Stimulated activated CD8-positive, alpha-beta memory T cell treated with anti-CD3 and anti-CD28 coated beads, Interleukin-4, amount 100 ng/mL, for 48 hours (primary cell): Measurements from ENCODE around the gene GATA3.

Source experiments
- DNase-seq: peaks from one replicate; pipeline ENCODE4 v3.0.0-alpha.2; 2020

Gene GATA3

GRCh38 chr10:8103543-8103942 is 49.1 kb downstream of the GATA3 start:
- DNase-seq = no peak

- DNase-seq = no peak
These were observed 49.5 kb downstream of the GATA3 start for GRCh38 chr10:8104005-8104404.

GRCh38 chr10:8104721-8105120 is 50.2 kb downstream of the GATA3 start:
- DNase-seq = no peak

- no peak for DNase-seq
These were observed 51.4 kb downstream of the GATA3 start for GRCh38 chr10:8105932-8106331.

GRCh38 chr10:8112230-8112905 is 57.9 kb downstream of the GATA3 start:
- DNase-seq = no peak

- no peak for DNase-seq
These were observed 58.5 kb downstream of the GATA3 start for GRCh38 chr10:8112942-8113442.

GRCh38 chr10:8113616-8114015 is 59.1 kb downstream of the GATA3 start:
- DNase-seq = no peak

GRCh38 chr10:8114741-8115617 is 60.5 kb downstream of the GATA3 start:
- no peak for DNase-seq

- no peak for DNase-seq
These were observed 61.1 kb downstream of the GATA3 start for GRCh38 chr10:8115618-8115980.

GRCh38 chr10:8116474-8116873 is 62.0 kb downstream of the GATA3 start:
- no peak for DNase-seq

GRCh38 chr10:8116926-8117493 is 62.5 kb downstream of the GATA3 start:
- no peak for DNase-seq

GRCh38 chr10:8121201-8121890 is 66.9 kb downstream of the GATA3 start:
- DNase-seq = no peak

- no peak for DNase-seq
These were observed 68.3 kb downstream of the GATA3 start for GRCh38 chr10:8122611-8123369.

GRCh38 chr10:8124436-8124835 is 69.9 kb downstream of the GATA3 start:
- no peak for DNase-seq
